SK-N-MC (cell line): ENCODE data around the gene MFSD2A.

Experiments
- EZH2 ChIP-seq: fragments of 200-600 bp; sonication (generic); IDR thresholded peaks from one replicate; pipeline ENCODE4 v1.6.1; 2017; ENCODE audit warnings: antibody characterized with exemption
- POLR2AphosphoS5 ChIP-seq: IDR thresholded peaks from 2 replicates; pipeline ENCODE4 v1.6.1; 2012; ENCODE audit warnings: mild to moderate bottlenecking, low read depth, low read length, borderline replicate concordance

DNA sequence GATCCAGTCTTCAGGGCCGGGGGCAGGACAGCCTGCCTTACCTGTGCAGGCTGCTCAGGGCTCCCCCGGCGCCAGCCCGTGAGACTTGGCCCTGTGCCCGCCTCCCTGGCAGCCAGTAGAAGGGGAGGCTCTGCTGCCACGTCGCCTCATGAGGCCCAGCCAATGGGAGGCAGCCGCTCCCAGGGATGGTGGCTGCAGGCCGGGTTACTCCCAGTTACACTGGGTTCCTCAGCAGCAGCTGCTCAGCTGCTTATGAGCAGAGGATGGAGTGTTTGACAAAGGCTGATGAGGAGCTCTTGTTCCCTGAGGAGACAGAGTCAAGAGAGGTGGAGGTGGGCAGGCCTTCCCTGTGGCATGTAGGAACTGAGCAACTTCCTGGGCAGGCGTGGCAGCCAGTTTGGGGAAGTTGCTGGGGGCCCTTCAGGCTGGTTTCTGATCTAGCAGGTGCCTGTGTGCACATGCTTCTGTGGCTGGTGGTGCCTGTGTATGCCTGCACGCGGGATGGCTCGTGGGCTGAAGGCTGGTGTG is 5.5 kb downstream of the MFSD2A start:
- TF ChIP-seq EZH2 (no peak), POLR2AphosphoS5 (no peak)
